ENCODE results near the gene GRIK4.

The GRIK4 gene

GRCh38 chr11:120911943-120912342 is 400.4 kb downstream of the GRIK4 start:
- H3K27ac ChIP-seq, result no peak overlapping the region
- H3K9ac ChIP-seq, result no peak overlapping the region
- no peaks in the 10 kb centered on the region for H3K36me3 ChIP-seq (ENCODE audit: insufficient read depth)
- TF ChIP-seq, protein P1, sequence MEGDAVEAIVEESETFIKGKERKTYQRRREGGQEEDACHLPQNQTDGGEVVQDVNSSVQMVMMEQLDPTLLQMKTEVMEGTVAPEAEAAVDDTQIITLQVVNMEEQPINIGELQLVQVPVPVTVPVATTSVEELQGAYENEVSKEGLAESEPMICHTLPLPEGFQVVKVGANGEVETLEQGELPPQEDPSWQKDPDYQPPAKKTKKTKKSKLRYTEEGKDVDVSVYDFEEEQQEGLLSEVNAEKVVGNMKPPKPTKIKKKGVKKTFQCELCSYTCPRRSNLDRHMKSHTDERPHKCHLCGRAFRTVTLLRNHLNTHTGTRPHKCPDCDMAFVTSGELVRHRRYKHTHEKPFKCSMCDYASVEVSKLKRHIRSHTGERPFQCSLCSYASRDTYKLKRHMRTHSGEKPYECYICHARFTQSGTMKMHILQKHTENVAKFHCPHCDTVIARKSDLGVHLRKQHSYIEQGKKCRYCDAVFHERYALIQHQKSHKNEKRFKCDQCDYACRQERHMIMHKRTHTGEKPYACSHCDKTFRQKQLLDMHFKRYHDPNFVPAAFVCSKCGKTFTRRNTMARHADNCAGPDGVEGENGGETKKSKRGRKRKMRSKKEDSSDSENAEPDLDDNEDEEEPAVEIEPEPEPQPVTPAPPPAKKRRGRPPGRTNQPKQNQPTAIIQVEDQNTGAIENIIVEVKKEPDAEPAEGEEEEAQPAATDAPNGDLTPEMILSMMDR (conservative IDR thresholded peaks at IDR 0.05; ENCODE audit: low read depth, low read length), result no peak
- H3K27me3 ChIP-seq (ENCODE audit: insufficient read depth, low read depth), result no peaks in the 10 kb centered on the region
- H3K79me2 ChIP-seq (ENCODE audit: insufficient read depth, low read depth), result no peaks in the 10 kb centered on the region
- H4K20me1 ChIP-seq (ENCODE audit: insufficient read depth), result no peaks in the 10 kb centered on the region
- H3K4me3 ChIP-seq (IDR thresholded peaks at IDR 0.05; ENCODE audit: insufficient read depth, low read depth, low read length), result no peak overlapping the region
- no peaks in the 10 kb centered on the region for H3K4me1 ChIP-seq (ENCODE audit: low read depth, poor library complexity, severe bottlenecking)
- no peak overlapping the region for H2AFZ ChIP-seq (ENCODE audit: low read depth)
- no peak overlapping the region for H3K4me2 ChIP-seq

DNA sequence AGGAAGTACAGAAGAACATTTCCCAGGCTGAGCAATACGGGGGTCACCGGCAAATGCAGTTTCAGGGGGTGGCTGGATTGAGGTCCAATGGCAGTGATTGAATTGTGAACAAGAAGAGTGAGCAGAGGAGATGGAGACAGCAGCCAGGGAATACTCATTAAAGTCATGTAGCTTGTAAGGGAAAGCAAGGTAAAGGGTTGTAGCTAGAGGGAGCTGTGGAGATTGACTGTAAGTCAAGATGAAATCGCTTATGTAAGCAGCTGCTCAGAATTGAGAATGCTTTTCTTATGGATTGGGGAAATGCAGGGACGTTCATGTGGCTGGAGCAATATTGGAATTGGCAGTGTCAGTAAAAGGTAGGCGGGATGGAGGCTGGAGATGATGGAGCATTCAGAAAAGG is 401.0 kb downstream of the GRIK4 start:
- no peaks in the 10 kb centered on the region for H3K4me1 ChIP-seq (ENCODE audit: low read depth, poor library complexity, severe bottlenecking)
- no peaks in the 10 kb centered on the region for H3K36me3 ChIP-seq (ENCODE audit: insufficient read depth)
- H2AFZ ChIP-seq (ENCODE audit: low read depth), result no peak overlapping the region
- no peak overlapping the region for H3K27ac ChIP-seq
- no peak overlapping the region for H3K4me3 ChIP-seq (IDR thresholded peaks at IDR 0.05; ENCODE audit: insufficient read depth, low read depth, low read length)
- H3K79me2 ChIP-seq (ENCODE audit: insufficient read depth, low read depth), result no peaks in the 10 kb centered on the region
- TF ChIP-seq, protein P1 (conservative IDR thresholded peaks at IDR 0.05; ENCODE audit: low read depth, low read length), result no peak
- no peak overlapping the region for H3K9ac ChIP-seq
- H3K4me2 ChIP-seq, result no peak overlapping the region
- no peaks in the 10 kb centered on the region for H3K27me3 ChIP-seq (ENCODE audit: insufficient read depth, low read depth)
- no peaks in the 10 kb centered on the region for H4K20me1 ChIP-seq (ENCODE audit: insufficient read depth)

GRCh38 chr11:120912915-120913314 is 401.4 kb downstream of the GRIK4 start:
- no peaks in the 10 kb centered on the region for H3K4me1 ChIP-seq (ENCODE audit: low read depth, poor library complexity, severe bottlenecking)
- no peaks in the 10 kb centered on the region for H3K79me2 ChIP-seq (ENCODE audit: insufficient read depth, low read depth)
- no peak overlapping the region for H3K4me2 ChIP-seq
- H3K36me3 ChIP-seq (ENCODE audit: insufficient read depth), result no peaks in the 10 kb centered on the region
- no peak overlapping the region for H3K4me3 ChIP-seq (IDR thresholded peaks at IDR 0.05; ENCODE audit: insufficient read depth, low read depth, low read length)
- H3K9ac ChIP-seq, result no peak overlapping the region
- H2AFZ ChIP-seq (ENCODE audit: low read depth), result no peak overlapping the region
- H3K27me3 ChIP-seq (ENCODE audit: insufficient read depth, low read depth), result no peaks in the 10 kb centered on the region
- no peak overlapping the region for H3K27ac ChIP-seq
- TF ChIP-seq, protein P1 (conservative IDR thresholded peaks at IDR 0.05; ENCODE audit: low read depth, low read length), result no peak
- no peaks in the 10 kb centered on the region for H4K20me1 ChIP-seq (ENCODE audit: insufficient read depth)

GRCh38 chr11:120914021-120914420 is 402.5 kb downstream of the GRIK4 start:
- H3K27me3 ChIP-seq (ENCODE audit: insufficient read depth, low read depth), result no peaks in the 10 kb centered on the region
- no peak overlapping the region for H3K9ac ChIP-seq
- TF ChIP-seq, protein P1 (conservative IDR thresholded peaks at IDR 0.05; ENCODE audit: low read depth, low read length), result no peak
- H3K27ac ChIP-seq, result no peak overlapping the region
- H4K20me1 ChIP-seq (ENCODE audit: insufficient read depth), result no peaks in the 10 kb centered on the region
- H3K4me1 ChIP-seq (ENCODE audit: low read depth, poor library complexity, severe bottlenecking), result no peaks in the 10 kb centered on the region
- H3K36me3 ChIP-seq (ENCODE audit: insufficient read depth), result no peaks in the 10 kb centered on the region
- H3K4me2 ChIP-seq, result no peak overlapping the region
- H3K79me2 ChIP-seq (ENCODE audit: insufficient read depth, low read depth), result no peaks in the 10 kb centered on the region
- H3K4me3 ChIP-seq (IDR thresholded peaks at IDR 0.05; ENCODE audit: insufficient read depth, low read depth, low read length), result no peak overlapping the region
- no peak overlapping the region for H2AFZ ChIP-seq (ENCODE audit: low read depth)
